Activated CD8-positive, alpha-beta memory T cell treated with anti-CD3 and anti-CD28 coated beads for 36 hours (primary cell): ENCODE results near the gene FOXK2. TPM values are rescaled to one million over a fixed set of nuclear protein-coding genes. Genes with fewer than 3 reads are reported as not detected.

Experiments
- CTCF ChIA-PET: fragments of 350-600 bp; sonication (Branson Sonifier 250); formaldehyde crosslinking; loops from one replicate; lab custom pipeline; 2021; ENCODE audit warnings: antibody characterized with exemption; lab: Charles Lee
- POLR2A ChIA-PET: fragments of 350-600 bp; sonication (Branson Sonifier 250); formaldehyde crosslinking; loops from one replicate; lab custom pipeline; 2021; ENCODE audit warnings: antibody characterized with exemption; lab: Charles Lee
- total RNA-seq, 2 experiments: library from RNA; stranded (reverse); gene quantifications; one replicate each; pipeline ENCODE4 v1.2.3, GENCODE V29; 2021

Gene FOXK2
- total RNA-seq, 2 experiments from 2014 or later, result 73.1 to 74.9 TPM

DNA sequence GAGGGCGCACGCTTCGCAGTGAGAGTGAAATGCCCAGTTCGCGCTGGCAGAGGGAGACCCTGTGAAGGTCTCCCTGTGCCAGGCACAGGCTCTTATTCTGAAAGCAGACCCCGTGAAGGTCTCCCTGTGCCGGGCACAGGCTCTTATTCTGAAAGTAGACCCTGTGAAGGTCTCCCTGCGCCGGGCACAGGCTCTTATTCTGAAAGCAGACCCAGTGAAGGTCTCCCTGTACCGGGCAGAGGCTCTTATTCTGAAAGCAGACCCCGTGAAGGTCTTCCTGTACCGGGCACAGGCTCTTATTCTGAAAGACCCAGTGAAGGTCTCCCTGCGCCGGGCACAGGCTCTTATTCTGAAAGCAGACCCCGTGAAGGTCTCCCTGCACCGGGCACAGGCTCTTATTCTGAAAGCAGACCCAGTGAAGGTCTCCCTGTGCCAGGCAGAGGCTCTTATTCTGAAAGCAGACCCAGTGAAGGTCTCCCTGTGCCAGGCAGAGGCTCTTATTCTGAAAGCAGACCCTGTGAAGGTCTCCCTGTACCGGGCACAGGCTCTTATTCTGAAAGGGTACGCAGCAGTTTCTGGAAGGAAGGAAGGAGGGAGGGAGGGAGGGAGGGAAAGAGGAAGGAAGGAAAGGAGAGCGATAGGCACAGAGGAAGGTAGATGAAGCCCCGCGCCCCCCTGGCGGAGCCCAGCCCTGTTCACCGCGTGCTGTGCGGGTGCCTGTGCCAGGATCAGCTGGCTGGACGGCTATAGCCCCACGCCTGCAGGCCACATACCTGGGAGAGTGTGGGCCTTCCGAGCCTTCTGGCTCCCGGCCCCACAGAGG, 73.4 kb downstream of the FOXK2 start:
- CTCF ChIA-PET, result interaction anchor here (0.8 kb wide), 1 partner anchor 219 kb away, joined by 3 read pairs; no protein-coding TSS in a partner anchor
- POLR2A ChIA-PET, result no interaction called here

- POLR2A ChIA-PET, result interaction anchor here (0.6 kb wide), 1 partner anchor 470 kb away, joined by 3 read pairs; no protein-coding TSS in a partner anchor
- CTCF ChIA-PET, result interaction anchor here (0.6 to 0.9 kb wide), 2 partner anchors 11 to 187 kb away, joined by 3 to 4 read pairs; no protein-coding TSS in a partner anchor
Observed at GRCh38 chr17:82593590-82594087, 74.1 kb downstream of the FOXK2 start.

GRCh38 chr17:82594571-82594970, 75.0 kb downstream of the FOXK2 start:
- ChIA-PET POLR2A (no interaction called here), CTCF (interaction anchor here (0.9 kb wide), 1 partner anchor 10 kb away, joined by 3 read pairs; no protein-coding TSS in a partner anchor)

DNA sequence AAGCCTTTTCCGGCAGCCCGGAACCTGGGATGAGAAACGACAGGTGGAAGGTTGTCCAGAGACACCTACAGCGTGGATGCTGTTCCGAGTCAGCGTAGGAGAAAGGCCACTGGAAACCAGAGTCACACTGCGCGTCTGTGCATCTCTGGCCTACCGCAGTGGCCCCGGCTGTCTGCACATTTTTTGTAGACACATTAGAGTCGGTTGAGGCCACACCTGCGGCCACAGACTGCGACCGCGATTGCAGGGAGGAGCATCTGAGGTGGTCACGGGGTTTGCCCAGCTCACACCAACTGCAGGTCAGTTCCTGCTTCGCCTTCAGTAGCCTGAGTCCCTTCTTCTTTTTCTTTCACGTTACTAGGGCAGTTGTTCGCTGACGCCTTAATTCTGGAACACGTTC, 76.4 kb downstream of the FOXK2 start:
- CTCF ChIA-PET, result no interaction called here
- POLR2A ChIA-PET, result no interaction called here

- ChIA-PET CTCF (no interaction called here), POLR2A (no interaction called here)
Observed at GRCh38 chr17:82596296-82596695, 76.8 kb downstream of the FOXK2 start.

- ChIA-PET POLR2A (no interaction called here), CTCF (no interaction called here)
Observed at GRCh38 chr17:82596837-82597672, 77.5 kb downstream of the FOXK2 start.

- ChIA-PET POLR2A (no interaction called here), CTCF (interaction anchor here (1.0 kb wide), 1 partner anchor 31 kb away, joined by 3 read pairs; no protein-coding TSS in a partner anchor)
Observed at GRCh38 chr17:82598256-82599119, 79.0 kb downstream of the FOXK2 start.

DNA sequence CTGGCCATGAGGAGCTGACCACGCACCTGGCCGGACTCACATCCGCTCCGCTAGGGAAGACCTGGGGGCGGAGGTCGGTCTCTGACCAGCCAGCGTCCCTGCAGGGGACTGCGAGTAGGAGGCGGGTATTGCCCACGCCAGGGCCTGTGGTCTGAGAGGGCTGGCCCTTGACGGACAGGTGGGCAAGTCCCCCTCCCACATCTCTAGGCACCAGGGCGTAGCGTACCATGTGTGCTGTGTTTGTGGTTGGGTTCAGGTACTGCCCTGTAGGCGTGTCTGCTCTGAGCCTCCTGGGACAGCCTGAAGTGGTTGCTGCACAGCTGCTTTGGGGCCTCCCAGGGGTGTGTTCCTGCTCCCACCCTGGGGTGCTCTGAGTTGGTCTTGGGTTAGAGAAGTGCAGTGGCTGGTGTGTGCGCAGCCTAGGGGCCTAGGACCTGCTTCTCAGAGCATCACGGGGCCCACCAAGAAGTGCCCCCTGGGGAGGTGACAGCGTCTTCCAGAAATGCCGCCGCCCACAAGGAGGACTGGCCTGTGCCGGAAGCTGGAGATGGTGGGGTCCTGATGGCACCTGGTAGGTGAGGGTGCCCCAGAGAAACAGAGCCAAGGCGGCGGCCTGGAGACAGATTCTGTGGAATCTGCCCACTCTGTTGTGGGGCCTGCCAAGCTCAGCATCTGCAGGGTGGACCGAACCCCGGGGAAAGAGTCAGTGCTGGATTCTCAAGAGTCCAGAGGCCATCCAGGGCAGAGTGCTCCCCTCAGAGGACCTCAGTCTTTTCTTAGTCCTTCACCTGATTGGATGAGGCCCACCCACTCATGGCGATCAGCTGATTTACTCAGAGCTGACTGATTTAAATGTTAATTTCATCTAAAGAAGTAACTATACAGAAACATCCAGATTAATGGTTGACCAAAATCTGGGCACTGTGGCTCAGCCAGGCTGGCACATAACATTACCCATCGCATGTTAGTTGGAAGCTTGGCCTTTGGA, 80.4 kb downstream of the FOXK2 start:
- POLR2A ChIA-PET, result no interaction called here

DNA sequence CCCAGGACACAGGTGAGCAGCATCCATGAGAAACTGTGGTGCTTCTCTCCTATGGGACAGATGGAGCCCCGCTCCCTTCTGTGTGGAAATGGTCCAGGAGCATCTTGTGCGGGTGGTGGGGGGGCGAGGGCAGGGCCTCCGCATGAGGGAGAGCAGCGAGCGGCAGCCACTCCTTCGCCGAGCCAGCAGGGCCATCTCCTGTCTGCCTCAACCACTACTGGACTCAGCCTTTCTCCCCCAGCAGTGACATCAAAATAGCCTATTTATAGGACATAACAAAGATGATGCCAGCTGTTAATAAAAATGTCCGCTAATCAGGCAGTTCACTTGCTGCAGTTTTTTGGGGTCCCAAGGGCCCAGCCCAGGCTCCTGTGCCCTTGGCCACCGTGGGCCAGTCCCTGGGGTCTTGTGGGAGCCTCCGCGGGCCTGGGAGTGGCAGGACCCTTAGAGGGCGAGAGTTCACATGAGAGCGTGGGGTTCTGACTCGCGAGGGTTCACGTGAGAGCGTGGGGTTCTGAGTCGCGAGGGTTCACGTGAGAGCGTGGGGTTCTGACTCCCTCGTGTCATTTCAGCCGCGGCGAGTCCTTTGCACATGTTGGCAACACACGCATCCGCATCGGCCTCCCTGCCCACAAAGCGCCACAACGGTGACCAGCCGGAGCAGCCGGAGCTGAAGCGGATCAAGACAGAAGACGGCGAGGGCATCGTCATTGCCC, 81.4 kb downstream of the FOXK2 start:
- POLR2A ChIA-PET, result no interaction called here
- CTCF ChIA-PET, result interaction anchor here (1.1 kb wide), 1 partner anchor 9 kb away, joined by 3 read pairs; no protein-coding TSS in a partner anchor

More for the DNA sequence above, 80.4 kb downstream of the FOXK2 start:
- CTCF ChIA-PET, result no interaction called here

DNA sequence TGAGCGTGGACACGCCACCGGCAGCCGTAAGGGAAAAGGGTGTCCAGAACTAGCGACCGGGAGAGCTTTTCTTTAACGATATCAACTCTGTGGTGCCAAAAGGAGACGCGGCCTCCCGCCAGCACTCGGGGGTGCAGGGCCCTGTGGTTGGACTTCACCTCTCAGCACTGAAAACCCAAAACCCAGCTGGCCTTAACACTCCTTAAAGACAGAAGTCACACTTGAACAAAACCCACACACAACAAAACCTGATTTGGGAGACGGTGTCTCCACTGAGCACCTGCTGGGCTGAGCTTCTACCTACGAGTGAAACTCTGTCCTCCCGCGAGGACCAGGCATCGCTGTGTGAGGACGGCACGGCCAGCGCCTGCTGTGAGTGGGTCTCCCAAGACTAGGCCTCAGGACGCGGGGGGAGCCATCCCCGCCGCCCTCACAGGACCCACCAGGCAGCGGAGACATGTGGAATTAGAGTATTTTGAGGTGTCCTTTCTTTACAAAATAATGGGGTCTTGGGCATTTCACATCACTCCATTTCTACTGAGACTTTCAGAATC, 82.0 kb downstream of the FOXK2 start:
- ChIA-PET POLR2A (no interaction called here), CTCF (interaction anchor here (1.1 kb wide), 1 partner anchor 10 kb away, joined by 3 read pairs; no protein-coding TSS in a partner anchor)

DNA sequence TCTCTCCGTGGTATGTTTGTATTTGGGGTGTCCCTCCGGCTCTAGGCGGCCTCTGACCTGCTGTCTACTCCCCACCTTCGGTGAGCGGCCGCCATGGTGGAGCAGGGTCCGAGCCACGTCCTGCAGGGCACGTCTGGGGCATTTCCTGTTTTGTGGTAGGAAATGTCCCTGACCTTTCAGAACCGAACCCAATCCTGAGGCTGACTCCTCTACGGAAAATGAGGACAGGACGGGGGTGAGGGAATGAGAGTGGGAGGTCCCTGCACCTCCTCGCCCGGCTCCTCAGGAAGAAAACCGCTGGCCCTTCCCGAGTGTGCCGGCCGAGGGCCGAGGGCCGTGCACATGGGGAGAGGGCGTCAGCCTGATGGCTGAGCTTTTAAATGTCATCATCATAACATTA, 83.0 kb downstream of the FOXK2 start:
- CTCF ChIA-PET, result no interaction called here

GRCh38 chr17:82602986-82603710, 83.6 kb downstream of the FOXK2 start:
- ChIA-PET POLR2A (interaction anchor here (0.5 to 0.6 kb wide), 3 partner anchors 24 to 682 kb away, joined by 3 to 6 read pairs (median 4); no protein-coding TSS in a partner anchor), CTCF (no interaction called here)

More for the DNA sequence above, 83.0 kb downstream of the FOXK2 start:
- POLR2A ChIA-PET, result interaction anchor here (0.6 kb wide), 1 partner anchor 681 kb away, joined by 3 read pairs; no protein-coding TSS in a partner anchor

- CTCF ChIA-PET, result no interaction called here
- POLR2A ChIA-PET, result interaction anchor here (0.6 kb wide), 1 partner anchor 74 kb away, joined by 6 read pairs; no protein-coding TSS in a partner anchor
Observed at GRCh38 chr17:82603981-82604448, 84.5 kb downstream of the FOXK2 start.

GRCh38 chr17:82604532-82604931, 85.0 kb downstream of the FOXK2 start:
- ChIA-PET POLR2A (no interaction called here), CTCF (interaction anchor here (0.8 kb wide), 1 partner anchor 10 kb away, joined by 3 read pairs; no protein-coding TSS in a partner anchor)

DNA sequence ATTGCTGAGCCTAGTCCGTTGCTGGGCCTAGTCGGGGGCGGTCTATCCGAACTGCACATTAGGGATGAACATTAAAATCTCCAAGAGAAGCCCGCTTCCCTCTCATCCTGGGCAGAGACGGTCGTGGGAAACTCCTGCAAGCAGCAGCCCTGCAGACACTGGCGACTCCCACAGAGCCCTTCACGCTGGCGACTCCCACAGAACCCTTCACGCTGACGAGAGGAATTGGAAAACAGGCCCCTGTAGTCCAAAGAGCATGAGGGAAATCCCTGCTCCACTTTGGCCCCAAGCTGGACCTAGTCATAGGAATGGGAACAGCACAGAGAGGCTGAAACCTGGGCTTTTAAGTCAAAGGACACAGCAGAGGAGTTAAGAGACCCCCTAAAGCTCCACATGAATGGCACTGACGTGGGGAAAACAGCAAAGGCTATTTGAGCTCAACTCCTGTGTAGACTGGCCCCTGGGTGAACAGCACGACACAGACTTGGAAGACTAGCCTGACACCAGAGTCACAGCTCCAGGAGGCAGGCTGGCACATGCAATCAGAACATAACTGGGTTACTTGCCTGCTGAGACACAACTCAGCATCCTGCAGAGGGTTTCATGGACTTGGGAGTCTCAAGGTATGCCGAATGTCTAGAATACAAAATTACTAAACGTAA, 86.5 kb downstream of the FOXK2 start:
- CTCF ChIA-PET, result no interaction called here
- POLR2A ChIA-PET, result no interaction called here
